ENCODE measurements around the gene PRAMEF20. TPM values are rescaled to one million over a fixed set of nuclear protein-coding genes. Genes with fewer than 3 reads are reported as not detected.
"Not testable (repeated sequence)": the region's sequence is repeated elsewhere in the genome, so short reads cannot be mapped to it uniquely, and the experiment has no call there.

PRAMEF20 gene
- not detected in 2 replicates for total RNA-seq (2014; rRNA removed)
- not detected for polyA plus RNA-seq (2012)

GRCh38 chr1:13410150-13410549 lies at the start of gene PRAMEF20:
PRAMEF20 (plus strand) TSS chr1:13410450; CDS start chr1:13416355, 5,905 bp downstream.
- DNase-seq (ENCODE audit: low read depth): not testable (repeated sequence)

- not testable (repeated sequence) for DNase-seq (ENCODE audit: low read depth)
These were observed 47.9 kb upstream of the PRAMEF20 start for GRCh38 chr1:13362364-13362763.

- not testable (repeated sequence) for DNase-seq (ENCODE audit: low read depth)
These were observed 45.3 kb upstream of the PRAMEF20 start for GRCh38 chr1:13364928-13365327.

- not testable (repeated sequence) for DNase-seq (ENCODE audit: low read depth)
These were observed 43.7 kb upstream of the PRAMEF20 start for GRCh38 chr1:13366536-13366935.

- not testable (repeated sequence) for DNase-seq (ENCODE audit: low read depth)
These were observed 41.7 kb upstream of the PRAMEF20 start for GRCh38 chr1:13368544-13368943.

GRCh38 chr1:13378983-13379382 lies 31.3 kb upstream of the PRAMEF20 start:
- not testable (repeated sequence) for DNase-seq (ENCODE audit: low read depth)

- DNase-seq (ENCODE audit: low read depth): not testable (repeated sequence)
These were observed 29.9 kb upstream of the PRAMEF20 start for GRCh38 chr1:13380380-13380779.

GRCh38 chr1:13389332-13389731 lies 20.9 kb upstream of the PRAMEF20 start, which contains the start of gene PRAMEF17:
PRAMEF17 (plus strand) TSS chr1:13389632; CDS start chr1:13389658, 26 bp downstream.
- DNase-seq (ENCODE audit: low read depth): not testable (repeated sequence)

GRCh38 chr1:13393004-13393403 lies 17.2 kb upstream of the PRAMEF20 start:
- not testable (repeated sequence) for DNase-seq (ENCODE audit: low read depth)

- not testable (repeated sequence) for DNase-seq (ENCODE audit: low read depth)
These were observed 15.5 kb upstream of the PRAMEF20 start for GRCh38 chr1:13394761-13395160.

GRCh38 chr1:13395311-13395710 lies 14.9 kb upstream of the PRAMEF20 start:
- DNase-seq (ENCODE audit: low read depth): not testable (repeated sequence)

- no peak for DNase-seq (ENCODE audit: low read depth)
These were observed 2.4 kb upstream of the PRAMEF20 start for GRCh38 chr1:13407811-13408210.

- no peak for DNase-seq (ENCODE audit: low read depth)
These were observed 20.2 kb downstream of the PRAMEF20 start for GRCh38 chr1:13430495-13430894.

GRCh38 chr1:13432251-13432650 lies 22.0 kb downstream of the PRAMEF20 start:
- DNase-seq (ENCODE audit: low read depth): no peak

GRCh38 chr1:13433694-13434358 lies 23.6 kb downstream of the PRAMEF20 start:
- not testable (repeated sequence) for DNase-seq (ENCODE audit: low read depth)

GRCh38 chr1:13435458-13435857 lies 25.2 kb downstream of the PRAMEF20 start:
- DNase-seq (ENCODE audit: low read depth): no peak

GRCh38 chr1:13439104-13439783 lies 29.0 kb downstream of the PRAMEF20 start:
- DNase-seq (ENCODE audit: low read depth): not testable (repeated sequence)

GRCh38 chr1:13443335-13443979 lies 33.2 kb downstream of the PRAMEF20 start:
- DNase-seq (ENCODE audit: low read depth): no peak

- DNase-seq (ENCODE audit: low read depth): no peak
These were observed 40.0 kb downstream of the PRAMEF20 start for GRCh38 chr1:13450204-13450603.

GRCh38 chr1:13451399-13451965 lies 41.2 kb downstream of the PRAMEF20 start:
- no peak for DNase-seq (ENCODE audit: low read depth)

GRCh38 chr1:13456904-13457532 lies 46.8 kb downstream of the PRAMEF20 start:
- no peak for DNase-seq (ENCODE audit: low read depth)

All from LHCN-M2 (cell line).